HG02943 (cell line): ENCODE data around the gene EHF.

ENCODE experiments used
- ATAC-seq: cut with Tn5 transposase; IDR thresholded peaks from one replicate; pipeline ENCODE4 v1.9.1; 2021; ENCODE audit warnings: mild to moderate bottlenecking, low read depth, moderate library complexity; ENCODE audit not compliant: unreplicated experiment

EHF gene

GRCh38 chr11:34642001-34642554 lies 21.2 kb downstream of the EHF start:
- no peak for ATAC-seq

DNA sequence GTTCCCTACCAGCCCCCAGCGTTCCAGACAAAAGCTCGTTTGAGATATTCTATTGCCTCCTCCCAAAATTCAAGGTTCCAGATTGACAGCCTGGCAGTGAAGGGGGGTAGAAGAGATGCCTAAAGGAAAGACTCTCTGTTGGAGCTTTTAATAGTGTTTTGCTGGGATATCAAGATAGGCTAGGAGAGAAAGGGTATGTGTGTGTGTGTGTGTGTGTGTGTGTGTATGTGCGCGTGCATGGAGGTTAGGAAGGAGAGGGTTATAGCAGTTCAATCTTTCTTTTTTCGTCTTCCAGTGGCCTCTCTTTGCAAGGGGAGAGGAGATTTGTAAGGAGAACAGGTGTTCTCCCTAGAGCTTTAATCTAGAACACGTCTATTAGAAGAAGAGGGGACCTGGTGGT lies 22.0 kb downstream of the EHF start:
- no peak for ATAC-seq

DNA sequence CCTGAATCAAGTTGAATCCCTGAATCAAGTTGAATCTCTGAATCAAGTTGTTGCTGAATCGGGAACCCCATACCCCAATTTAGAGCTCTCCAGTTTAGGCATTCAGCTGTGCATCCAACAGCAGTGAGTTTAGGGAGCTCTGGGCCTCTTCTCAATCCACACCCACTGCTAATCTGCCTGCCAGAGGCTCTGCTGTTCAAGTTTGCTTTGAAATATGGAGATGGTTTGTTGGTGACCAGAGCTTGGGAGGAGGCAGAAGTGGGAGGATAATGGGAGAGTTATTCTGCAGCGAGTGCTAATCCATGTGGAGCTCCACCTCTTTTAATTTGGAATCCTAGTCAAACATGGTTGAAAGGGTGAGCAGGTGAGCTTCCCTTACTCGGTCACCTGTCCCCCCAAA lies 22.4 kb downstream of the EHF start:
- no peak for ATAC-seq

- no peak for ATAC-seq
These were observed 23.0 kb downstream of the EHF start for GRCh38 chr11:34643846-34644245.

DNA sequence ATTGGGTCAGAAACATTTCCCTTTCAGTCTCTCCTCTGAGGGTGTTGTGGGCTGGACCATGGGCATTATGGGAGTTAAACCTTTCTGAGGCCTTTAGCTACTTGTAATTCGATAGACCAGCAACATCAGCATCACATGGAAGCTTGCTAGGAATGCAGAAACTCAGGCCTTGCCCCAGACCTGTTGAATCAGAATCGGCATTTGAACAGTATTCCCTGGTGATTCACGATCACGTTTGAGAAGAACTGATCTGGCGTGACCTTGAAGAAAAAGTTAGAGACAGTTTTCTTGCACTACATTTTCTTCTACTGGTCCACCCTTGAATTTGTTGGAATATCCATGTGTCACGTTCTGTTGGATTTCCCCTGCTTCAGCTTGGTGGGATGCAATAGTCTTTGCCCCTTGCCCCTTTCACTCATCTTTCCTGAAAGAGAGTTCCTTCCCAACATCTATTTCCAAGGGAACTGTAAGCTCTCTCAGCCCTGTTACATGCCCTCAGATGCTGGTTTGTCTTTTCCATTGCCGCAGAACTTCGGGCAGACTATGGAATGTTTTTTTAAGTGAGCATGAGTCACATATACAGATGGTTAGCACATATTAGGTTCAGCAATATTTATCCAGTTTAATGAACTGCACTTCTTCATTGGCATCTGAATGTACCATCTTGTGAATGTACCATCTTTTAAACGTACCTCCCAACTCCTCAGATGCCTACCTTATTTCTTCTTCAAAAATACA lies 23.9 kb downstream of the EHF start:
- no peak for ATAC-seq

DNA sequence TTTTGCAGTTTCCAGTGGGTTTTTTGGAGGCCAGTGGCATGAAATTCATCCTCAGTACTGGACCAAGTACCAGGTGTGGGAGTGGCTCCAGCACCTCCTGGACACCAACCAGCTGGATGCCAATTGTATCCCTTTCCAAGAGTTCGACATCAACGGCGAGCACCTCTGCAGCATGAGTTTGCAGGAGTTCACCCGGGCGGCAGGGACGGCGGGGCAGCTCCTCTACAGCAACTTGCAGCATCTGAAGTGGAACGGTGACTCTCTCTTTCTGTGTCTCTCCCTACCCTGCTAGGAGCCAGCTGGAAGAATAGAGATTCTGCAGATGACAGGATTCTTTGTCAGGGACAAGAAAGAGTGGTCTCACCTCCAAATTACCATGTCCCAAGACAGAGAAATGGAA lies 25.5 kb downstream of the EHF start:
- no peak for ATAC-seq

DNA sequence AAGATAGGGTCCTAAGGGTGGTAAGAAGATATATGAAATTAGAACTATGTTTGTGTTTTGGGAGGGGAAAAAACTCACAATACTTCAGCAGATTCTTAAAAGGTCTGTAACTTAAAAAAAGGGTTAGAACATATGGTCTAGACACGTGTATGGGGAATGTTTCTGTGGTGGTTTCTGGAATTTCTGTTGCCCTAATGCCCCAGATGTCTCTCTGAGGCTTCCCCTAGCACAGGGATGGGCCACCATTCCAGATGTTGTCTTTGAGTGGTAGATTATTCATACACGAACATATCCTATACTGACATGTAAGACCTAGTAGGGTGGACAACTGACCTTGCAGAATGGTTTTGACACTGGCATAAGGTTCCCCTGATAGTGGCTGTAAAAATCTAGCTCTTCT lies 26.2 kb downstream of the EHF start:
- no peak for ATAC-seq

GRCh38 chr11:34647532-34647931 lies 26.6 kb downstream of the EHF start:
- ATAC-seq: no peak

- ATAC-seq: no peak
These were observed 27.1 kb downstream of the EHF start for GRCh38 chr11:34648036-34648435.

- ATAC-seq: no peak
These were observed 28.7 kb downstream of the EHF start for GRCh38 chr11:34649597-34649996.

DNA sequence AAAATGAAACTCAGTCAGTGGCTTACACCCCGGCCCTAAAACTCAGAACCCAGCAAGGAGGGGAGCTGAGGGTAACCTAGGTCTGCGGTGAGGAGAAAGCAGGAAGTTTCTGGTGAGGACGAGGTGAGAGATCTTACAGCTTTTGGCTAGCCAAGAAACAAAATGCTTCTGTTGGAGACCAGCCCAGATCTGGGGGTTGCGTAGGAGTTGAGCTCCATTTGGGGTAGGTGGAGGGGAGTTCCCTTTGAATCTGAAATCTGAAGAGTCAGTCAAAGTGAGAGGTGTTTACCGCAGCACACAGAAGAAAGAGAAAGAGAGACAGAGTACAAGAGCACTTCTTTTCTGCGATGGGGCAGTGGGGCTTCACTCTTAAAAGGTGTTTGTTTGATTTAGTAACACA lies 29.6 kb downstream of the EHF start:
- peak; percentile 91 for ATAC-seq

- ATAC-seq: no peak
These were observed 30.7 kb downstream of the EHF start for GRCh38 chr11:34651551-34651950.

GRCh38 chr11:34652191-34652973 lies 31.5 kb downstream of the EHF start:
- ATAC-seq: no peak

GRCh38 chr11:34653031-34653430 lies 32.1 kb downstream of the EHF start:
- no peak for ATAC-seq

DNA sequence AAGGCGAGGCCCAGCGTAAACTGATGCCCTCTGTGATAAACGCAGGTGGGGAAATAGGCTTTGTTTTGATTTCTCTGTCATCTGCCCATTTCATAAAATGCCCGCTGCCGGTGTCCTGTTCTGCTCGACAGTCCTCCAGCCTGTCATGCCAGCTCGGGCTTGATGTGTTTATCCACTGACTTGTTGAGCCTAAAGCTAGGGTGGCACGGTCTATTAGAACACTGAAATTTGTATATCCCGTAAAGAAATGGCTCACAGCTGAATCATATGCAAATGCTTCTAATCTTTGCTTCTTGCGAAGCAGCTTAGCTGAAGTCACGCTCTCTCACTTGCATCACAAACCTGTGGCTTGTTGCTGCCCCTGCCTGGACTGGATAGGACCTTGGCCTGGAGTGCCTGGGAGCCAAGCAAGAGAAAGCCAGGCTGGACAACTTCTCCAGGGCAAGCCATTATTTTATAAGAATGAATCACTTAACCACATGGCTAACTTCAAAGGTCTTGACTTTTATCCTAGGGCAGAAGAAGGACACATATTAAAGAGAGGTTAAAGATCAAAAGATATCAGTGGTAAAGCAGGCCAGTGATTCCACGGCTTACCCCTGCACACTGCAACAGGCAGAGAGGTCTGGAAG lies 33.1 kb downstream of the EHF start:
- ATAC-seq: no peak

DNA sequence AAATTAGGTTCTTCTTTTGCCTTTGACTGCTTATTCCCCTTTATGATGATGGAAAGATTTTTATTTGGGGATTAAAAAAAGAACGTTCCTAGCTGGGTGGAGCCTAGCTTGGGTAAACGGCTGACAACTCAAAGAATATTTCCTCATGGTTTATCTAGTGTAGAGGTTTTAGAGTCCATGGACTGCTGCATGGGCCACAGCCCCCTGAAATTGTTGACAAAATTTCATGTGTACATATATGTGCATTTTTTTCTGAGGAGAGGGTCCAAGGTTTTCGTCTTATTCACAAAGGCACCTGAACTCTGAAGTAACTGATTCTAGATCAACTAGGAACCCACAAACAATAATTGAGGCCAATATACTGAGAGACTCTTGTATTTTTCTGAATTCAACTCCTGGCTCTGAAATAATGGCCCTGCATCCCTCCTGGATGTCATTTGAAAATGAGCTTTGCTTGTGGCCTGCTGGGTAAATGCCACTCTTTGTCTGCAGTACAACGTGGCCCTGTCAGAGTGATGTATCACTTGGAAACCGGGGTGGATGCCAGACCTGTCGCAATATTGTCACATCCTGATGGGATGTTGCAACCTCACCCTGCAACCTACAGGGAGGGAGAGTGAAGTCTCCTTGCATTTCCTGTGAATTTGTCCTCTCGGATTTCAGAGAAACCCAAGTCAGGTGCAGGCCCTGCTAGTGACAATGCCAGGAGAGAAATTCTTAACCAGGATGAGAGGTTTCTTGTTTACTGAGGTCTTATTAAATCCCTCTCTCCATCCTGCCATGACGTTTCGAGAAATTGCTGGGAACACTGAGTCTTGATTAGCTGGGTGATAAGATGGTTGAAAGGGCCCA lies 33.8 kb downstream of the EHF start:
- no peak for ATAC-seq

- no peak for ATAC-seq
These were observed 34.6 kb downstream of the EHF start for GRCh38 chr11:34655335-34656008.

DNA sequence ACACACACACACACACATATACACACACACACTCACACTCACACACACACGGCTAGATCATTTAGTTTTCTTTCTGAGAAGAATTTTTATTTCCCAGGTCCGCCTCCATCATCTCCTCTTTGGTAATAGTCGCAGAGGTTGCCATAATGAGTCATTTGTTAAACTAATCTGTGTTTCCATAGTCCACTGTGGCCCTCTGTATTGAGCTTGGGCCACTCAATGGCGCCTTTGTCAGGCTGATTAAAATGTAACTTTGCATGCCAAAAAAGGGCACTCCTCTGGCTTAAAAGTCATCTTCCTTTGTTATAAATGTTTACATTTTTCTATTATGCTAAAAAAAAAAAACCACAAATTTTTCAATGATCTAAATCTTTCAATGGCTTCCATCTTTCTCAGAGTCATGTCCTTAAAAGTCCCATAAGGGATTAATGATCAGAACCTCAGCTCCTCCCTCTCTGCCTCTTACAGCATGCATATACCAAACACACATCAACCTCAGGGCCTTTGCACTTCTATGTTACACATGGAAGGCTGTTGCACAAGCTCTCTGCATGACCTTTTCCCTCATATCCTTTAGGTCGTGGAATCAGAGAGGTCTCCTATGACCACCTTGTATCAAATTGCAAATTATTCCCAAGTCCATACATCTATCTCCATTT lies 35.3 kb downstream of the EHF start:
- no peak for ATAC-seq
